Prostate gland (tissue), 2 donors: ENCODE data around the gene FAM107B. TPM values are rescaled to one million over a fixed set of nuclear protein-coding genes. Genes with fewer than 3 reads are reported as not detected.

ENCODE experiments used
- DNase-seq: peaks from one replicate; pipeline ENCODE4 v3.0.0-alpha.2; 2019; ENCODE audit warnings: low spot score
- H3K27ac ChIP-seq, 2 donors: fragments of 200-600 bp; sonication (generic); 2 replicates each; pipeline ENCODE4 v1.5.1; 2017 to 2019
- H3K27me3 ChIP-seq: fragments of 200-600 bp; sonication (generic); replicated peaks from 2 replicates; pipeline ENCODE4 v1.5.1; 2019; ENCODE audit not compliant: insufficient read depth
- H3K36me3 ChIP-seq, 2 donors: fragments of 200-600 bp; sonication (generic); 1 replicate in 1 of 2; 2 replicates in 1 of 2; pipeline versions ENCODE4 v1.5.1 to v1.8.1; 2017 to 2019
- H3K4me1 ChIP-seq: fragments of 200-600 bp; sonication (generic); replicated peaks from 2 replicates; pipeline ENCODE4 v1.5.1; 2019
- H3K4me3 ChIP-seq, 2 donors: fragments of 200-600 bp; sonication (generic); 2 replicates each; pipeline ENCODE4 v1.5.1; 2017 to 2019
- H3K9me3 ChIP-seq: fragments of 200-600 bp; sonication (generic); 2 replicates; pipeline ENCODE4 v1.5.1; 2017
- CTCF ChIP-seq, 4 experiments: fragments of 200-600 bp in 2 of 4; fragments of 450-650 bp in 2 of 4; sonication (generic) in 2 of 4; IDR thresholded peaks; 1 replicate in 3 of 4; 2 replicates in 1 of 4; pipeline ENCODE4 v1.5.1; 2016 to 2019; ENCODE audit warnings: antibody characterized with exemption in 4 of 4, mild to moderate bottlenecking in 2 of 4, moderate library complexity in 2 of 4
- POLR2A ChIP-seq: fragments of 450-650 bp; IDR thresholded peaks from one replicate; pipeline ENCODE4 v1.6.1; 2016; ENCODE audit warnings: antibody characterized with exemption, mild to moderate bottlenecking
- POLR2AphosphoS5 ChIP-seq: sonication (generic); formaldehyde crosslinking; IDR thresholded peaks from one replicate; pipeline ENCODE4 v1.6.1; 2017; ENCODE audit warnings: antibody characterized with exemption
- WGBS: methylation state at CpG from one replicate; pipeline ENCODE4 v1.1.5; 2018; 5-methylcytosine and 5-hydroxymethylcytosine counted together
- intact Hi-C: fragments of 100-400 bp; cut with DNase I; formaldehyde crosslinking; loops from one replicate; pipeline ENCODE4 v1.14.2; 2022
- total RNA-seq, 2 donors: library from RNA; depleted of rRNA; stranded (reverse); fragments of >200 nt; gene quantifications; one replicate each; pipeline ENCODE4 v1.1.0, GENCODE V29; 2016

FAM107B gene
- total RNA-seq, 2 donors from 2014 or later = 32.9 to 63.9 TPM

DNA sequence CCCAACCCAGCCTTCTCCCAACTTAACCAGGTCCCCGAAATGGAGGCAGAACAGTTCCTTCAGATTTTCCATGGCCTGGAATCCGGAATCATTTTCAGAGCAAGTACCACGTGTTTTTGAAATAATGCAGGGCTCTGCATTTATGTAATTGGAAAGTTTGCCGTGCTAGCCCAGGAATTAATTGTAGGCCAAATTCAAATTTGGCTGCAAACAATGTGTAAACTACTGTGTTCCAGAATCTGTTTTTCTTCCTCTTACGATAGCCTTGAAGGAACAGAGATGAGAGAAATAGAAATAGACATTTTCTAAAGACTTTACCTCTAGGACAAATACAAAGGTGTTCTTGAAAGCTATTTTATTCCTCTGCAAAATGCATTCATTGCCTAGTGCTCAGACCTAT lies 77.4 kb downstream of the FAM107B start:
- Histone ChIP-seq H3K27ac (no peak overlapping the region), H3K36me3 (no peaks in the 10 kb centered on the region), H3K27me3 (no peaks in the 10 kb centered on the region), H3K4me1 (no peaks in the 10 kb centered on the region), H3K9me3 (no peaks in the 10 kb centered on the region), H3K4me3 (no peak overlapping the region)
- TF ChIP-seq POLR2AphosphoS5 (no peak), POLR2A (no peak), CTCF (IDR thresholded peaks at IDR 0.05) (no peak)
- WGBS = 71% methylated on average over 5 of the region's 5 CpGs
- DNase-seq = no peak
- intact Hi-C loops = no loop called here

DNA sequence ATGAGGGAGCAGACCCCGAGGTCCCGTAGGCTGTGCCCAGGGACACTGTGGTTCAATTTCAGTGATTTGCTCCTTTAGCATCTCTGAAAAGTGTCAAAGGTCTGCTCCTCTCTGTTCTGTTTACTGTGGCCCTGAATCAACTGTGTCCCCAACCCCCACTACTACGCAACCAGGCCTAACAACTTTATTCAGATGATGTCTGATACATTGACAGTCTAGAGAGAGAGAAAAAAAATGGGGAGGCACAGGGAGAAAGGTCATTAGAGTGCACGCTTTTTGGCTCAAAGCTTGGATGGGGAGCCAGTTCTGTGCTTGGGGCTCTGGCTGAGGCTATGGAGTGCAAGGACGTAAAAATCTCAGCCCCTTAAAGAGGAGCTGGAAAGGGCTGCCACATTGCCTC lies 77.9 kb downstream of the FAM107B start:
- no peaks in the 10 kb centered on the region for H3K36me3 ChIP-seq
- H3K9me3 ChIP-seq = no peaks in the 10 kb centered on the region
- H3K27me3 ChIP-seq = no peaks in the 10 kb centered on the region
- no peak for DNase-seq
- TF ChIP-seq CTCF (IDR thresholded peaks at IDR 0.05) = no peak
- no peak for TF ChIP-seq POLR2A
- TF ChIP-seq POLR2AphosphoS5 = no peak
- intact Hi-C loops = no loop called here
- WGBS = 94% methylated on average over 5 of the region's 5 CpGs
- no peak overlapping the region for H3K4me3 ChIP-seq
- no peaks in the 10 kb centered on the region for H3K4me1 ChIP-seq
- H3K27ac ChIP-seq = no peak overlapping the region

DNA sequence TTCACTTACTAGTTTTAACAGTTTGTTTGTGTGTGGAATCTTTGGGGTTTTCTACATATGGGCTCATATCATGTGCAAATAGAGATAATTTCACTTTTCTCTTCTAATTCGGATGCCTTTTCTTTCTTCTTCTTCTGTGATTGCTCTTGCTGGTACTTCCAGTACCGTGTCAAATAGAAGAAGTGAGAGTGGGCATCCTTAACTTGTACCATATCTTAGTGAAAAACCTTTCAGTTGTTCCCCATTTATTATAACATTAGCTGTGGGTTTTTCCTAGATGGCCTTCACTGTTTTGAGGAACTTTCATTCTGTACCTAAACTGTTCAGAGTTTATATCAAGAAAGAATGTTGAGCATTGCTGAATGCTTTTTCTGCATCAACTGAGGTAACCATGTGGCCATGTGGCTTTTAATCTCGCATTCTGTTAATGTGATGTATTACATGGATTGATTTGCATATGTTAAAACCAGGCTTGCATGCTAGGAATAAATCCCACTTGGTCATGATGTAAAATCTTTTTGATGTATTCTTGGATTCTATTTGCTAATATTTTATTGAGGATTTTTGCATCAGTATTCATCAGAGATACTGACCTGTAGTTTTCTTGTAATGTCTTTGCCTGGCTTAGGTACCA lies 78.7 kb downstream of the FAM107B start:
- H3K27me3 ChIP-seq = no peaks in the 10 kb centered on the region
- DNase-seq = no peak
- no peak for TF ChIP-seq POLR2A
- TF ChIP-seq CTCF (IDR thresholded peaks at IDR 0.05) = no peak
- TF ChIP-seq POLR2AphosphoS5 = no peak
- H3K4me3 ChIP-seq = no peak overlapping the region
- 90% methylated on average over 3 of the region's 3 CpGs for WGBS
- intact Hi-C loops = no loop called here
- H3K27ac ChIP-seq = no peak overlapping the region
- no peaks in the 10 kb centered on the region for H3K36me3 ChIP-seq
- no peaks in the 10 kb centered on the region for H3K4me1 ChIP-seq
- H3K9me3 ChIP-seq = no peaks in the 10 kb centered on the region

DNA sequence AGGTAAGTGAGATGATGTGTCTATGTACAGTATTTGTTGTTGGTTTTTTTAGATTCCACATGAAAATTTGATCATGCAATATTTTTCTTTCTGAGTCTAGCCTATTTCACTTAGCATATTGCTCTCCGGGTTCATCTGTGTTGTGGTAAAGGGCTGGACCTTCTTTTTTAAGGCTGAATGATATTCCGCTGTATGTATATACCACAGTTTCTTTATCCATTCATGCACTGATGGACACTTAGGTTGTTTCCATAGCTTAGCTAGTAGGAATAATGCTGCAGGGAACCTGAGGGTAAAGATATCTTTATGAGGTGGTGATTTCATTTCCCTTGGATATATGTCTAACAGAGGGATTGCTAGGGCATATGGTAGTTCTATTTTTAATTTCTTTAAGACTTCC lies 80.8 kb downstream of the FAM107B start:
- Histone ChIP-seq H3K9me3 (no peaks in the 10 kb centered on the region), H3K4me3 (no peak overlapping the region), H3K27me3 (no peaks in the 10 kb centered on the region), H3K36me3 (no peaks in the 10 kb centered on the region), H3K27ac (no peak overlapping the region), H3K4me1 (no peaks in the 10 kb centered on the region)
- no peak for DNase-seq
- intact Hi-C loops = no loop called here
- WGBS = 98% methylated on average over 2 of the region's 2 CpGs
- no peak for TF ChIP-seq CTCF (IDR thresholded peaks at IDR 0.05)
- no peak for TF ChIP-seq POLR2A
- TF ChIP-seq POLR2AphosphoS5 = no peak

- no peaks in the 10 kb centered on the region for H3K9me3 ChIP-seq
- no peaks in the 10 kb centered on the region for H3K4me1 ChIP-seq
- no peak overlapping the region for H3K27ac ChIP-seq
- intact Hi-C loops = no loop called here
- 42% methylated on average over 16 of the region's 16 CpGs for WGBS
- no peaks in the 10 kb centered on the region for H3K36me3 ChIP-seq
- no peak for TF ChIP-seq POLR2A
- no peak for TF ChIP-seq POLR2AphosphoS5
- TF ChIP-seq CTCF (IDR thresholded peaks at IDR 0.05) = no peak
- DNase-seq = no peak
- H3K4me3 ChIP-seq = no peak overlapping the region
- H3K27me3 ChIP-seq = no peaks in the 10 kb centered on the region
These were observed 82.2 kb downstream of the FAM107B start for GRCh38 chr10:14692344-14693076.
